ENCODE measurements around the gene BMPR1B.

BMPR1B gene

GRCh38 chr4:94968493-94968892 is 210.7 kb downstream of the BMPR1B start:
- no peak for DNase-seq

- DNase-seq: no peak
These were observed 212.9 kb downstream of the BMPR1B start for GRCh38 chr4:94970650-94971049.

- no peak for DNase-seq
These were observed 217.0 kb downstream of the BMPR1B start for GRCh38 chr4:94974773-94975172.

GRCh38 chr4:94976371-94977011 is 218.7 kb downstream of the BMPR1B start:
- no peak for DNase-seq

DNA sequence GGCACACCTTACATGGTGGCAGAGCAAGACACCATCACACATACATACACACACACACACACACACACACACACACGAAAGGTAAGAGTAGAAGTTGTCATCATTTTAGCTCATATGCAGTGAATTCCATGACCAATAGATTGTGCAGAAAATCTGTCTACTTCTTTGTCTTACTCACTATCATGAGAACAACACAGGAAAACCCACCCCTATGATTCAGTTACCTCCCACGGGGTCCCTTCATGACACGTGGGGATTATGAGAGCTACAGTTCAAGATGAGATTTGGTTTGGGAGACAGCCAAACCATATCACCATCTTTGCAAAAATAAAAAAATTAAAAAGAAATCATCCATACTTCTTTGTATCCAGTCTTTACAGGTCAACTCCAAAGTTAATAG is 221.1 kb downstream of the BMPR1B start:
- no peak for DNase-seq

DNA sequence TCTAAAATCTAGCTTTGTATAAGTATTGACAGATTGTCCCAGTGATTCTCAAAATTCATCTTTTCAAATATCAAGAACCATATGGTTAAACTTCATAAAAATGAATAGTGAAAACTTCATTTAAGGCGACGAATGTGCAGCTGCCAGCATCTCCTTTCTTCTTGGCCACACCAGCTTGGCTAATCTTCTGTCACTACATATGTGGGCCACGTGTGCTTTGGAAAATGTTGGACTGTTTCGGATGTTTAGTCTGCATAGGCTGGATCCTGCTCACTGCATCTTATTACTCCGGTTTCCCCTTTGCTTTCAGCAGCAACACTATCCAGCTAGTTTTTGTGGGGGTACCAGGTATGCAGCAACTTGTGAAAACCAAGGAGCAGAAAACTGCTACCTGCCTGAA is 221.9 kb downstream of the BMPR1B start:
- DNase-seq: no peak

DNA sequence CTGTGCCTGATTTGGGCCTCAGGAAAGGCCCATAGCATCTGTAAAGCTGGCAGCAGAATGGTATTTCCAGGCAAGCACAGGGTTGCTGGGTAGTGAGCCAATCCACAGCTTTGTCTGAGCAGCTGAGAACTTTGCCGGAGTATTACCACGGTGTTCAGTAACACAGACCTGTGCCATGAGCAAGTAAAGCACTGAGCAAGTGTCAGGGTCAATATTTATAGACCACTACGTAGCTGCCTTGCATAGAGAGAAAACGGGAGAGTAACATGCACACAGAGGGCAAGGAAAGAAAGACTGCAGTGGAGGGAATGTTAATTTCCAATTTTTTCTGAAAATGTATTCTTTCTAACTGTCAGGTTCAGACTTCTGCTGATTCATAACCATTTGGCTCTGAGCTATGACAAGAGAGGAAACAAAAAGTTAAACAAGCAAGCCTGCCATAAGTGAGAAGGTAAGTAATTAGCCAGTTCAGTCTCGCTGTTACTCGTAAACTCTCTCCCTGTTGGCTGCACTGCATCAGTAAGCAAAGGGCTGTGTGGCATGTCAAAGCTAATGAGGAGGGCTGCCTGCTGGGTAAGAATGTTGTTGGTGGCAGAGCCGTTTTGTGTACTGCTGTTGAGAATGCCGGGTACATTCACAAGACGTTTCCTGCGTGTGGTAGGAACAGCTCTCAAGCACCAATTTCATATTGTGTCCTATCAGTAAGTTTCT is 238.1 kb downstream of the BMPR1B start:
- no peak for DNase-seq

- no peak for DNase-seq
These were observed 242.4 kb downstream of the BMPR1B start for GRCh38 chr4:95000076-95000648.

DNA sequence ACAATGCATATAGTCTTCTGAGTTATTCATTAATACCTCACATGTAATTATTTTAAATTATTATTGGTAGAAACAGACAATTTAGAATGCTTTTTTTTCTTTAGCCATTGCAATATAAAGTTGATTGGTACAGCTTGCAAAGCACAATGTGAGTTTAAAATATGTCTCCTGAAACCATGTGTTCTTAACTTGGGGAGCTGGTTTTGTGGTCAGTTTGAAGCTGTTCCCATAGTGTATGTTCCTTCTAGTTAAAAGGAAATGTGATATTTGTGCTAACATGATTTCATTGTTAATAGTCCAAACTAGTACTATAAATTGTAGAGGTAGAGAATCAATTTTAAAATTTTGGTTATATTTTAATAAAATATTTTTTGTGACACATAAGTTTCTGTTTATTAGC is 247.2 kb downstream of the BMPR1B start:
- DNase-seq: no peak

DNA sequence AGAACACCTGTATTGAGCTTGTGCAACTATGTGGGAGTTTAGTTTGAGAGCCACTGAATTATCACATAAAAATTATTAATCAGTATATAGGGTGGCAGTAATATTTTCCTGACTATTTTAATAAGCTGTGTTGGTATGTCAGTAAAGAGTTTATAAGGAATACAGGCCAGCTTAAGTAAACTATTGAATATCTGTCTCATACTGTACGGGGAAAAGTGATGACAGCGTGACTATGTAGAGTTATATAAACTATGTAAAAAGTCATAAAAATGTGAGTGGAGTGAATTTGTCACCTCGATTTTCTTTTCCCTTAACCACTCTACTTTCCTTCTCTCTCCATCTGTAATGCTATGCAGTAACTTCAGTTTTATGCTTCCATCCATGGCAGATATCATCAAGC is 250.2 kb downstream of the BMPR1B start:
- DNase-seq: no peak

GRCh38 chr4:95013236-95013635 is 255.5 kb downstream of the BMPR1B start:
- DNase-seq: no peak

- no peak for DNase-seq
These were observed 256.3 kb downstream of the BMPR1B start for GRCh38 chr4:95014068-95014467.

DNA sequence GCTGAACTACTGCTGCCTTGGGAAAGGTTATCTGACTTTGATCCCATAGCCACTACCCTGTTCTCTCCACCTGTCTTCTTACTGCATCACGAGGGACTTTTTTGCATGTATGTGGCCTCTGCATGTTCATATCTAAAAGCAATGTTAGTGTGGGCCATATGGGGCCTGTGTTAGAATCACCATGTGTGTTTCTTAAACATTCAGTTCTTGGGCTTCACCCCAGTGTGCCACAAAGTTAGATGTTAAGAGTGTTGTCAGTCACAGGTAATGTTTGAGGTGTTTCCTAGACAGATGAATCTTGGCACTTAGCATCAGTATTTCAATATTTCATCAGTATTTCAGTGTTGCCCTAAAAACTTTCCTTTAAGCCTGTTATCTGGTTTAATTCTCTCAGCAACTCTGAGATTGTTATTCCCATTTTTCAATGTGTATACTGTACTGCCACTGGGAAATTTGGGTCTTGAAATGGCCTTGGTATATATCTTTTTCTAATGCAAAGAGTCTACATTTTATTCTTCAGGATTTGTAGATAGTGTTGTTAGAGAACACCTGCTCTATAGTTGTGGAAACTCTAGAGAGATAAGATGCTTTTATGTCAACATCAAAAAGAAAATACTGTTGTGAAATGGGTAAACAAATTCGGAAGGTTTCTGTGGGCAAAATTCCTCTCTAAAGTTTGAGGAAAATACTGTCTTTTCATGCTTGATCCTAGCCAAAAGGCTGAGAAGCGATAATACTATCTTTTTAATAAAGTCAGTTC is 259.7 kb downstream of the BMPR1B start:
- DNase-seq: no peak

DNA sequence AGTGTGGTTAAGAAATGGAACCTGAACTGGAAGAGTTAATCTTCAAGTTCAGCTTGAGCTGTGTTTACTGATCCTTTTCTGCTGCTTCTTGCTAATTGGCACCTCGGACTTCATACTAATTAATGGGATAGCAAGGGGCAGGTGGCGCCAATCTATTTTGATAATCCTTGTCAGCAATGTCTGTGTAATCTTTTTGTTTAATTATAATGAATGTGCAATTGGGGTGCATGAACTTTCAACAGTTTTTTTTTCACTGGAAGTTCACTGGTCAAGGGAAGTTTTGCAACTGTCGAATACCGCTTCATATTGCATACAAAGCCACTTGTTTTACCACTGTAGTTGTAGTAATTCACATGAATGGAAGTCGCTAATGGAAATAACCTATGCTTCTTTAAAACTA is 261.0 kb downstream of the BMPR1B start:
- DNase-seq: no peak

DNA sequence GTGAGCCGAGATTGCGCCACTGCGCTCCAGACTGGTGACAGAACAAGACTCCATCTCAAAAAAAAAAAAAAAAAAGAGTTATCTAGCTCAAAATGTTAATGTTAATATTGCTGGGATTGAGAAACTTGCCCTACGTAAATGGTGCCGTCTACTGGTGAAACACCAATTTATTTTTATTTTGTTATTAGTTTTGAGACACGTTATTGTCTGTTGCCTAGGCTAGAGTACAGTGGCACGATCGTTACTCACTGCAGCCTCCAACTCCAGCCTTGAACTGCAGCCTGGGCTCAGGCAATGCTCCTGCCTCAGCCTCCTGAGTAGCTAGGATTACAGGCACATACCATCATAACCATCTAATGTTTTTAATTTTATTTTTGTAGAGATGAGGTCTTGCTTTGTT is 262.8 kb downstream of the BMPR1B start:
- no peak for DNase-seq

DNA sequence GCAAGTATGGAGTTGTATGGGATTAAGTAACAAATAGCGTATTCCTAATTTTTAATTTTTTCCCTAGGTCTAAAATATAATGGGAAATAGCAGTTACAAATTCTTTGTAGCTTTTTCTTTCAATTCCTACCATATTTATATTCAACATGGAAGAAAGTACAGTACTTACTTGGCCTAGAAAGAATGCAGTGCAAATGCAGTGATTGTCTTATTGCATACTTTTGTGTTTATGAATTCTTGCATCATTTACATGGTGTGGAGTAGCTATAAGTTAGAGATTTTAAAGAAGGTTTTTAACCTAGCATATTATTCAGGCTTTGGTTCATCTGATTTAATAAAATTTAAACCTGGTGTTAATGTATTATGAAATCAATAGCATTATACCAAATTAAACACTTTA is 263.3 kb downstream of the BMPR1B start:
- no peak for DNase-seq

GRCh38 chr4:95023110-95023509 is 265.4 kb downstream of the BMPR1B start:
- DNase-seq: no peak

DNA sequence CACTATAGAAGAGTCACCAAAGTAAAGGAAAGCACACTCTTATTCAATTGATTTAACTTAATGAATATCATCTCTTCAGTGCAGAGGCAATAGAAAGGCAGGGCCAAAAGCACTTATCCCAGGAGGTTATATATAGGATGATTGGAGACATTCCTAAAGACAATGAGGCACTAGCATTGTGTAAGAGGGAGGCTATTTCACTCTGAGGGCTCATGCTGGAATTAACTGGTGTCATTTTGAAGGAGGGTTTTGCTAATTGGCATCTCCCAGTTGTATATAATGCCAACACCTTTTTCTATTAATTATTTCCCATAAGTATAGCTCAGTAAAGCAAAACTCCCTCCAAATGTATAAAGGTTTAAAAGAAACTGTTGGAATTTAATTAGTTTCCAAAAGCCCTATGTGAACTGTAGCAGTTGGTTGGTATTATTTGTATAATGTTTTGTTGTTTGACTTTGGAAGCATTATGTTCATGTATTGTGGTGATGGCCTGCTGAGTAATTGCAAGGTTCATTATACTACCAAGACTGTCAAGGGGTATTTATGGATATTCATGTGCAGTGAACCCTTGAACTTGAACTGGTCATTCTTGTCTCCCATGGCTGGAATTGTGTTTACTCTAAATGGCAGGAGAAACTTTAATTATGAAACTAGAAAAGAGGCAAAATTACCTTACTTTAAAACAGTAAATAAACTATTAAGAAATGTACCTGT is 270.3 kb downstream of the BMPR1B start:
- DNase-seq: no peak

DNA sequence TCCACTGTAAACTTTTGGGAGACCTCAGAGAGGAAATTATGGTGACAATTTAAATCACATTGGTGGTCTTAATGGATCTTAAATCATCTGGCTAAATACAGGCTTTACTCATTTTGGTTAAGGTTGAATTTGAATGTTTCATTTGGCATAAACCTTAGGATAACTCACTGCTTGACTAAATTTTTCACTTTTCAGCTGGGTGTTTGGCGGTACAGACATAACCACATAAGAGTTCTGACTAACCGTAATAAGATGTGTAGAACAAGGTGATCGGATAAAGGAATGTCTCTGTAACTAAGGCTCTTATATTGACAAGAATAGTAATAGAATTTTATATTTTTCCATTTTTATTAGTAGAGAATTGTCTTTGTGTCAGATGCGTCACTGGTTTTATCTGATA is 281.0 kb downstream of the BMPR1B start:
- DNase-seq: no peak

DNA sequence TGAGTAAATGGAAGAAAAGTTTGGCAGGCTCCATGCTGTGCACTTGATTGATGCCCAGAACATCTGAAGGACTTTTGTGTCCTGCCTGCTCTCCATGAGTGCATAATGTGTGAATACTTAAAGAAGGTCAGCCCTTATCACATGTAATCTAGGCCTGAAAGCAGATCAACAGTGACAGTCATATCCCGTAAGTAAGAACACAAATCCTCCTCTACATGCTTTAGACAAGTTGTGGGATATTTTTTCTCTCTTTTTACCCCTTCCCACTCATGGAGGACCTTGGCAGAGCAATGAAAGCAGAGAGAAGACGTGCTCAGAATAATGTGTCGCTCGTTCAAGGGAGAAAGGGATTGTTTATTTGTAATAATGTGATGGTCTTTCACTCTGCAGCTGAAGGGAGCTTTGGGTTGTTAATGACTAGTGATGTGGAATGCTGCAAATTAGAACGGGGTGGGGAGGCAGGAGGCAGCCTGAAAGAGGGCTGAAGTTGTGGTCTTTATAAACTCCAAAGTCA is 286.6 kb downstream of the BMPR1B start:
- no peak for DNase-seq

DNA sequence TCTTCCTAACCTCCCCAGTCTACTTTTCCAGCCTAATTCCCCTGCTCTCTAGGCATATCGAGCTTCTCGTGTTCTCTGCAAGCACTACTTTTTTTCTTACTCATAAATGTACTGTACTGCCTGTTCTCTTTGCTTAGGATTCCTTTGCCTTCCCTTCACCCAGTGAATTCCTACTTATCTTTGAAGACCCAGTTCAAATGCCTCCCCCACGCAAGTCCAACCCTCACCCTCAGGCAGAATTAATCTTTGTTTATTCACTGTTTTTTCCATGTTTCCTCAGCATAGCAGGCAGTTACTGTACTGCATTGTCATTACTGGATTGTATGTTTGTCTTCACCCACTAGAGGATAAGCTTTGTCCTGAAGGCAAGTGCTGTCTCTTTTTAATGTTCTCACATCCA is 287.7 kb downstream of the BMPR1B start:
- DNase-seq: no peak

- DNase-seq: no peak
These were observed 290.5 kb downstream of the BMPR1B start for GRCh38 chr4:95048296-95048695.

Measured in NCI-H1436 treated with DMSO at 0.1 percent for 48 hours (cell line).